Activated naive CD8-positive, alpha-beta T cell treated with anti-CD3 and anti-CD28 coated beads, Interleukin-2, amount 50 U/mL, for 24 hours (primary cell): Measurements from ENCODE around the gene NRCAM.

ENCODE experiments used
- ATAC-seq: fragments of 150-1000 bp; cut with Tn5 transposase; one replicate; pipeline ENCODE4 v1.10.0; 2021
- DNase-seq: peaks from one replicate; pipeline ENCODE4 v3.0.0; 2021
- H3K27ac Mint-ChIP-seq: one replicate; pipeline ENCODE4 v1.8.0; 2021; ENCODE audit warnings: mild to moderate bottlenecking, mixed read lengths
- H3K27me3 Mint-ChIP-seq: one replicate; pipeline ENCODE4 v1.8.0; 2021; ENCODE audit warnings: mixed read lengths
- H3K36me3 Mint-ChIP-seq: one replicate; pipeline ENCODE4 v1.8.0; 2021; ENCODE audit warnings: low read depth, mixed read lengths
- H3K4me1 Mint-ChIP-seq: one replicate; pipeline ENCODE4 v1.8.0; 2021; ENCODE audit warnings: mixed read lengths
- H3K4me3 Mint-ChIP-seq: one replicate; pipeline ENCODE4 v1.8.0; 2021; ENCODE audit warnings: mild to moderate bottlenecking, moderate library complexity, mixed read lengths
- H3K9me3 Mint-ChIP-seq: one replicate; pipeline ENCODE4 v1.8.0; 2021; ENCODE audit warnings: mixed read lengths

Gene NRCAM

GRCh38 chr7:108335269-108335918 lies 120.8 kb downstream of the NRCAM start:
- DNase-seq, result no peak
- Mint-ChIP-seq H3K27ac (no peak overlapping the region), H3K4me1 (peaks cover 5% of the 10 kb centered on the region), H3K36me3 (no peaks in the 10 kb centered on the region), H3K4me3 (no peak overlapping the region), H3K27me3 (no peaks in the 10 kb centered on the region), H3K9me3 (no peaks in the 10 kb centered on the region)
- no peak for ATAC-seq

GRCh38 chr7:108332937-108333336 lies 123.3 kb downstream of the NRCAM start:
- Mint-ChIP-seq H3K4me3 (no peak overlapping the region), H3K4me1 (peaks cover 16% of the 10 kb centered on the region), H3K27ac (no peak overlapping the region), H3K9me3 (no peaks in the 10 kb centered on the region), H3K27me3 (no peaks in the 10 kb centered on the region), H3K36me3 (no peaks in the 10 kb centered on the region)
- no peak for ATAC-seq
- DNase-seq, result no peak

- no peak overlapping the region for H3K27ac Mint-ChIP-seq
- no peaks in the 10 kb centered on the region for H3K9me3 Mint-ChIP-seq
- ATAC-seq, result no peak
- H3K36me3 Mint-ChIP-seq, result no peaks in the 10 kb centered on the region
- peaks cover 18% of the 10 kb centered on the region for H3K4me1 Mint-ChIP-seq
- no peak for DNase-seq
- no peak overlapping the region for H3K4me3 Mint-ChIP-seq
- no peaks in the 10 kb centered on the region for H3K27me3 Mint-ChIP-seq
Measured at GRCh38 chr7:108331971-108332370, 124.3 kb downstream of the NRCAM start.

GRCh38 chr7:108330227-108330626 lies 126.0 kb downstream of the NRCAM start:
- H3K4me3 Mint-ChIP-seq, result no peak overlapping the region
- no peaks in the 10 kb centered on the region for H3K9me3 Mint-ChIP-seq
- no peaks in the 10 kb centered on the region for H3K36me3 Mint-ChIP-seq
- H3K27me3 Mint-ChIP-seq, result no peaks in the 10 kb centered on the region
- H3K27ac Mint-ChIP-seq, result no peak overlapping the region
- ATAC-seq, result no peak
- DNase-seq, result no peak
- H3K4me1 Mint-ChIP-seq, result peaks cover 18% of the 10 kb centered on the region

GRCh38 chr7:108329514-108329913 lies 126.7 kb downstream of the NRCAM start:
- Mint-ChIP-seq H3K4me3 (no peak overlapping the region), H3K9me3 (no peaks in the 10 kb centered on the region), H3K27ac (no peak overlapping the region), H3K36me3 (no peaks in the 10 kb centered on the region), H3K27me3 (no peaks in the 10 kb centered on the region), H3K4me1 (peaks cover 18% of the 10 kb centered on the region)
- ATAC-seq (no peak), DNase-seq (no peak)

- peak overlapping the region; percentile 10 for H3K4me3 Mint-ChIP-seq
- H3K9me3 Mint-ChIP-seq, result no peaks in the 10 kb centered on the region
- peaks cover 24% of the 10 kb centered on the region for H3K4me1 Mint-ChIP-seq
- no peaks in the 10 kb centered on the region for H3K36me3 Mint-ChIP-seq
- no peak for DNase-seq
- no peaks in the 10 kb centered on the region for H3K27me3 Mint-ChIP-seq
- H3K27ac Mint-ChIP-seq, result no peak overlapping the region
- no peak for ATAC-seq
Measured at GRCh38 chr7:108328174-108328651, 128.0 kb downstream of the NRCAM start.

GRCh38 chr7:108327353-108327752 lies 128.9 kb downstream of the NRCAM start:
- Mint-ChIP-seq H3K4me3 (no peak overlapping the region), H3K9me3 (no peaks in the 10 kb centered on the region), H3K4me1 (peaks cover 20% of the 10 kb centered on the region), H3K36me3 (no peaks in the 10 kb centered on the region), H3K27ac (no peak overlapping the region), H3K27me3 (no peaks in the 10 kb centered on the region)
- DNase-seq (no peak), ATAC-seq (no peak)

- no peaks in the 10 kb centered on the region for H3K27me3 Mint-ChIP-seq
- no peaks in the 10 kb centered on the region for H3K9me3 Mint-ChIP-seq
- peaks cover 20% of the 10 kb centered on the region for H3K4me1 Mint-ChIP-seq
- no peak overlapping the region for H3K4me3 Mint-ChIP-seq
- H3K36me3 Mint-ChIP-seq, result no peaks in the 10 kb centered on the region
- H3K27ac Mint-ChIP-seq, result no peak overlapping the region
- ATAC-seq (no peak), DNase-seq (no peak)
Measured at GRCh38 chr7:108326938-108327337, 129.3 kb downstream of the NRCAM start.

- Mint-ChIP-seq H3K9me3 (no peaks in the 10 kb centered on the region), H3K4me1 (peaks cover 18% of the 10 kb centered on the region), H3K27me3 (no peaks in the 10 kb centered on the region), H3K4me3 (no peak overlapping the region), H3K27ac (no peak overlapping the region), H3K36me3 (no peaks in the 10 kb centered on the region)
- ATAC-seq, result no peak
- DNase-seq, result no peak
Measured at GRCh38 chr7:108324053-108325038, 131.9 kb downstream of the NRCAM start.

- Mint-ChIP-seq H3K27me3 (no peaks in the 10 kb centered on the region), H3K4me3 (no peak overlapping the region), H3K4me1 (peaks cover 11% of the 10 kb centered on the region), H3K27ac (no peak overlapping the region), H3K36me3 (no peaks in the 10 kb centered on the region), H3K9me3 (no peaks in the 10 kb centered on the region)
- DNase-seq (no peak), ATAC-seq (no peak)
Measured at GRCh38 chr7:108322925-108323832, 133.1 kb downstream of the NRCAM start.

- Mint-ChIP-seq H3K27me3 (no peaks in the 10 kb centered on the region), H3K9me3 (no peaks in the 10 kb centered on the region), H3K36me3 (no peaks in the 10 kb centered on the region), H3K4me3 (no peak overlapping the region), H3K27ac (no peak overlapping the region), H3K4me1 (peaks cover 7% of the 10 kb centered on the region)
- DNase-seq, result no peak
- ATAC-seq, result no peak
Measured at GRCh38 chr7:108322046-108322445, 134.2 kb downstream of the NRCAM start.

- Mint-ChIP-seq H3K27me3 (no peaks in the 10 kb centered on the region), H3K4me1 (peaks cover 7% of the 10 kb centered on the region), H3K27ac (no peak overlapping the region), H3K36me3 (no peaks in the 10 kb centered on the region), H3K9me3 (no peaks in the 10 kb centered on the region), H3K4me3 (no peak overlapping the region)
- ATAC-seq, result no peak
- no peak for DNase-seq
Measured at GRCh38 chr7:108321359-108321758, 134.9 kb downstream of the NRCAM start.

GRCh38 chr7:108316708-108317107 lies 139.5 kb downstream of the NRCAM start:
- Mint-ChIP-seq H3K36me3 (no peaks in the 10 kb centered on the region), H3K4me1 (peaks cover 6% of the 10 kb centered on the region), H3K4me3 (no peak overlapping the region), H3K27ac (no peak overlapping the region), H3K9me3 (no peaks in the 10 kb centered on the region), H3K27me3 (no peaks in the 10 kb centered on the region)
- DNase-seq, result no peak
- no peak for ATAC-seq

- Mint-ChIP-seq H3K36me3 (no peaks in the 10 kb centered on the region), H3K27ac (no peak overlapping the region), H3K4me1 (peaks cover 26% of the 10 kb centered on the region), H3K9me3 (no peaks in the 10 kb centered on the region), H3K27me3 (no peaks in the 10 kb centered on the region), H3K4me3 (no peak overlapping the region)
- DNase-seq (no peak), ATAC-seq (no peak)
Measured at GRCh38 chr7:108314551-108314950, 141.7 kb downstream of the NRCAM start.
